H1 (cell line): Measurements from ENCODE around the gene DEFB125. TPM values are rescaled to one million over a fixed set of nuclear protein-coding genes. Genes with fewer than 3 reads are reported as not detected.

ENCODE experiments used
- POU5F1 ChIP-seq: IDR thresholded peaks from 2 replicates; pipeline ENCODE4 v1.6.1; 2011; ENCODE audit warnings: low read depth, mild to moderate bottlenecking, low read length, moderate library complexity
- polyA plus RNA-seq, 7 experiments: library from polyadenylated mRNA; depleted of rRNA in 3 of 7; stranded (reverse) in 5 of 7; unstranded in 2 of 7; fragments of >200 nt in 5 of 7; fragments of 200-250 nt in 2 of 7; gene quantifications; 1 replicate in 5 of 7; 2 replicates in 1 of 7; 4 replicates in 1 of 7; pipeline versions ENCODE4 v1.2.1 to v1.2.3, GENCODE V29; 2011 to 2013; ENCODE audit warnings: missing spikeins in 2 of 7, mixed read lengths in 2 of 7
- total RNA-seq: library from RNA; stranded (reverse); fragmentation: NEBNext Ultra II Directional; extraction: Animal tissue kit (Norgen Biotek cat#: 25700); gene quantifications from 2 replicates; pipeline ENCODE4 v1.2.1, GENCODE V29; 2021

Gene DEFB125
- total and polyA plus RNA-seq, 2 of the 8 experiments (the other 6 are each of a cell fraction or from before 2014, with no cell fraction given), result not detected

DNA sequence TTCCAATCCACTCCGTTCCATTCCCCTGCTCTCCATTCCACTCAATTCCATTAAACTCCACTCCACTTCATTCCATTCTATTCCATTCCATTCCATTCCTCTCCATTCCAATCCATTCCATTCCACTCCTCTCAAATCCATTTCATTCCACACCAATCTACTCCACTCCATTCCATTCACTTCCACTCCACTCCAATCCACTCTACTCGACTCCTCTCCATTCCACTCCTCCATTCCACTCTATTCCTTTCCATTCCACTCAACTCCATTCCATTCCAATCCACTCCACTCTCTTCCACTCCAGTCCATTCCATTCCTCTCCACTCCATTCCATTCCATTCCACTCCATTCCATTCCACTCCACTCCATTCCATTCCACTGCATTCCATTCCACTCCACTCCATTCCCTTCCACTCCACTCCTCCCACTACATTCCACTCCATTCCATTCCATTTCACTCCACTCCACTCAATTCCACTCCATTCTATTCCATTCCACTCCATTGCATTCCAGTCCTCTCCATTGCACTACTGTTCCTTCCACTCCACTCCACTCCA lies 22.6 kb upstream of the DEFB125 start (continued):
- TF ChIP-seq POU5F1, result no peak
- TF ChIP-seq, all 59 proteins: peak for 0
